ENCODE results near the gene LHX8. TPM values are rescaled to one million over a fixed set of nuclear protein-coding genes. Genes with fewer than 3 reads are reported as not detected.

LHX8 gene
- 0.31 TPM for total RNA-seq

DNA sequence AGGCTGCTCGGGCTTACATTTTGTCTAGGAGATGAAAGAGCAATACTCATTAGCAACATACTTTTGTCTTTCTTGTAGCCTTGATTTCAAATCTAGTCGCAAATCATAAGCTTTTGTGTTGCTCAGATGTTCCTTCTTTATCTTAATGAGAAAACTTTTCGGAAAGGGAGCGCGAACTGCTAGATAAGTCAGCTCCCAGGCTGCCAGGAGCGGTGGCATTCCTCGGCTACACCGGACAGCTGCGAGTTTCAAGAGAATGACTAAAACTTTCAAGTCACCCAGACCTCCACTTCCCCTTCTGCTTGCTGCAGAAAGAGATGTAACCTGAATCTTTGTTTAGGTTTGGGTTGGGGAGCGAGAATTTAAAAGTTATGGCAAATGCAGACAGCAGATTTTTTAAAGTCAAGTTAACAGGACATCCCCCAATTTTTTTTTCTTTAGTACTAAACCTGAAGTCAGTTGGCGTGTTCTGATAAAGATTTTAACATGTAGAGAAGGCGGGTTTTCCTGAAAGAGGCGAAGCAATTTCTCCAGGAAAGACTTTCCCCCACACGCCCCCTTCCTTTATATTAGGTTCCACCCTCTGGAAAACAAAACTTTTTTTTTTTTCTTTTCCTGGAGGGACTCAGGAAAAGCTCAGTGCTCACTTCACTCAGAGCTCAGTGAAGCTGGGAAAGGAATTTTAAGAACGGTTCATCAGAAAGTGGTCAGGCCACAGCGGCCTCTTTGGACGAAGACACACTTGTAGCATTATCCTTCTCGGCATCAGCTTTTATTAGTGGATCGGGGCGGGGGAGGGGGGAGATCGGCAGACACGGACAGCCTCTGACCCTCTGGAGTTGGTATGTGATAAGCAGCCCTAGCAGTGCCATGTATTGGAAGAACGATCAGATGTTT lies at the start of gene LHX8:
LHX8 (plus strand) TSS at position 639 of the 897 bp plus-strand sequence. CDS start 2,227 bp downstream, outside the sequence.

Small RNA genes within 50 kb of the gene (small RNA-seq; reads per million reads assigned to genes)
- not detected for gene RNU6-622P (ENCODE audit: low replicate concordance)
